GM18502 (cell line): Measurements from ENCODE around the gene GABARAPL2.
"Not testable (repeated sequence)": the region's sequence is repeated elsewhere in the genome, so short reads cannot be mapped to it uniquely, and the experiment has no call there.

Source experiments
- ATAC-seq: cut with Tn5 transposase; IDR thresholded peaks from one replicate; pipeline ENCODE4 v1.9.1; 2021; ENCODE audit warnings: mild to moderate bottlenecking; ENCODE audit not compliant: unreplicated experiment, poor library complexity

The GABARAPL2 gene

DNA sequence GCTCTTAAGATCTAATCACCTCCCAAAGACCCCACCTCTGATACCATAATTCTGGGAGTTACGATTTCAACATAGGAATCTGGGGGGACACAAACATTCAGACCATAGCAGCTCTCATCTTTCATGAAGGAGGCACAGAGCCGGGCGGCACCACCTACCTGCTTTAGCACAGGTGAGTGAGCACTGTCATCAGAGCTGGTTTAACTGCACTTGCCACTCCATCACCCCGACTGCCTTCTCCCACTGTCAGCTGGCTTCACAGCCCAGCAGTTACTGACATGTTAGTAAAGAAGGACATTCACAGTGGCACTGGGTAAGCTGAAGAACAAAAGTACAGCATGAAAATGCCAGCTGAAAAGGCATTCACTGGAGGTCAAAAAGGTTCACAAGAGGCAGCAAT, 22.5 kb downstream of the GABARAPL2 start:
- no peak for ATAC-seq

DNA sequence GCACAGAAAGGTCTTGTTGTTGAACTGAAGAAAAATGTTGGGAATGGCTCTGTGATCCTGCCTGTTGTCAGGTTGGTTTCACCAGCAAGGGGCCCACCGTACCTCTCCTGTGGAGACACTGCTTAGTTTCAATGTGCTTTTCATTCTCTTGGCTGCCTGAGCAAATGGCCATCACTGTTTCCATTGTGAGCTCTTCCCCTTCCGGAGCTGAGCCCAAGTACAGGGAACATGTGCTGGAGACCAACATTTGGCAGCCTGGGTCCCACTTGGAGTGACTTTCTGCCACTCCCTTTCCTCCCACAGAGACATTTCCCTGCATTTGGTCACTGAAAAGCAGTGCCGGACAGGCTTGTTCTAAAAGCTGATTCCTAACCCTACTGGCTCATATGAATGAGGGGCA, 23.1 kb downstream of the GABARAPL2 start:
- no peak for ATAC-seq

DNA sequence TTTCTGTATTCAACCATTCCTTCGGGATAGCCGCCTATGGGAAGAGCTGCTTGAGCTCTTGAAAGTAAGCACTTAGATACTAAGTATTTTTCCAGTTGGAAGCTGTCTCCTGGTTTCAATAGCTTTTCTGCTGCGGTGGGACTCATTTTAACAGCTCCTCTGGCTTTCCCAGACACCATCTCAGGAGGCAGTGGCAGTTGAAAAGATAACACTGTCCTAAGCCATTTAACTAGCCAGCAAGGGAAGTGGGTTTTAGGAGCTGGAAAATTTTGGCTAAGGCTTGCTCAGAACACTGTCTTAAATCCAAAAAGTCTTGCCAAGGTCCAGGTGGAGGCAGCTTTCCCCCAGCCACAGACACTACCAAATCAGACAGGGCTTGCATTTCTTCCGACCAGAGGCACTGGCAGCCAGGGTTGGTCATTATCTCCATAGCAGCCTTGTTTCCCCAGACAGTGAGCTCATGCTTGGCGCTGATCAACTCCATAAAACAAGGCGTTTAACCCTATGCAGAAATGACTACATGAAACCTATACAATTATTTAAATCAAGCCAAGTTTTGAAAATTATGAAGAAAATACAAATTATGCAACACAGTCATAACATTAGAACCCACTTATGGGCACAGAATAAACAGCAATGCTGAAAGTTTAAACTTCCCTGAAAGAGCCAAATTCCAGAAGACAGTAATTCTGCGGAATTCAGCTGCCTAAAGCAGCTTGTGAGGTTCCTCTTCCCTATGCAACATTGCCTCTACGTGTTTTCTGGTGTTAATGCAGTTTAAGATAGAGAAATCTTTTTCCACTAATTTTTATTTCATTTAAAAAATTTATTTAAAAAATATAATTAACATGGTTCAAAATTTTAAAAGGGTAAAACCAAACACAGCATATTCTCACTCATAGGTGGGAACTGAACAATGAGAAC, 25.0 kb downstream of the GABARAPL2 start:
- no peak for ATAC-seq

DNA sequence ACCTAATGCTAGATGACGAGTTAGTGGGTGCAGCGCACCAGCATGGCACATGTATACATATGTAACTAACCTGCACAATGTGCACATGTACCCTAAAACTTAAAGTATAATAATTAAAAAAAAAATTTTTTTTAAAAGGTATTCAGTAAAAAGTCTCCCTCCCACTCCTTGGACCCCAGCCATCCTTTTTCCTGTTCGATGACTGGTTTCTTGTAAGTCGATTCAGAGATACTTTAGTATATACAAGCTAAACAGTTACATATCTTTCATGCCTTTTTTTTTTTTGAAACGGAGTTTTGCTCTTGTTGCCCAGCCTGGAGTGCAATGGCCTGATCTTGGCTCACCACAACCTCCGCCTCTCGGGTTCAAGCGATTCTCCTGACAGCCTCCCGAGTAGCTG, 25.7 kb downstream of the GABARAPL2 start:
- not testable (repeated sequence) for ATAC-seq

DNA sequence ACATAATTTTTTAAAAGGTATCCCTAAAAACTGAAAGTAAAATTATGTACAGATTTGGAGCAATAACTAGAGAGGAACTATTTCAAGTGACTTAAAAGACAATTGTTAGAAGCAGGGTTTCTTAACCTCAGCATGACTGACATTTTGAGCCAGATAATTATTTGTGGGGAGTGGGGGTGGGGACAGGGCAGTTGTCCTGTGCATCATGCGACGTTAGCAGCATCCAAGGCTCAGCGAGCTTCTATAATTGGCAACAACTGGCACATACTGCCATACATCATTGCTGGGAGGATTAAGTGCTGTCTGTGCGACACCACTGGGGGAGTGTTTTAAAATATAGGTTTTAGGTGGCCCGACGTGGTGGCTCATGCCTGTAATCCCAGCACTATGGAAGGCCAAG, 27.1 kb downstream of the GABARAPL2 start:
- ATAC-seq = no peak

DNA sequence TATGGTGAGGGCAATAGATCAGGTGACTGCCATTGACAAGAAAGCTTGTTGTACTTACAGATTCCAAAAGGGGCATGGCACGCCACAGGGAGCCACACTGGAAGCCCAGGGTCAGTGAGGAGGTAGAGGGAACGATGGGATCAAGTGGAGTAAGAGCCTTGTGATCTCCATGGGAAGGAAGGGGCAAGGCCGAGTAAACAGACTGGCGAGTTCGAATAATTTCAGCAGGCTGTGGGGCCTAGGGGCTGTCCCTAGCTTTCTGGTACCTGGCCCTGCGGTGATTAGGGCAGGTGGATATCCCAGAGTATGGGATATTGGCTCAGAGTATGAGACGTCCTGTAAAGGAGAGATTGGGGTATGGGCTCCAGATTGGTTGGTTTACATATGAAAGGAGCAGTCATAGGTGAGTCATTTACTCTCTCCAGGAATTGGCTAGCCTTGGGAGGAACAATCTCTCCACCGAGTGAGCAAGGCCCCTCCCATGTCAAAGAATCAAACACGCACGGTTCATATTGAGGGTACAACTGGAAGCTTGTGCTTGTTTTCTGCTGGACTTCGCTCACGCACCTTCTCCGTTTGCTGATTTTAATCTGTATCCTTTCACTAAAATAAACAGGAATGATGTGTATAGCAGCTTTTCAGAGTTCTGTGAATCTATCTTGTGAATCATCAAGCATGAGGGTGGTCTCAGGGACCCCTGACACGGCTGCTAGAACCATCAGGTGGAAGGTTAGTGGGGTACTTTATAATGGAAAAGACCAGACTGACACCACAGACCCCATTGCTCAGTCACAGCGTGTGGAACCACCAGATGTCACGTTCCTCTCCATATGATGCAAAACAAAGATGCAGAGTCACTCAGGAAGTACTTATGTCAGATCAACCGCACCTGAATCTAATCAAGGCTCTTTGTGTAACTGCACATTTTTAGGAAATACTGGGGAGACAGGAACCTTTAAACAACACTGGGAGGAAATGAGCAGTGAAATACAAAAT, 27.9 kb downstream of the GABARAPL2 start:
- ATAC-seq = no peak

DNA sequence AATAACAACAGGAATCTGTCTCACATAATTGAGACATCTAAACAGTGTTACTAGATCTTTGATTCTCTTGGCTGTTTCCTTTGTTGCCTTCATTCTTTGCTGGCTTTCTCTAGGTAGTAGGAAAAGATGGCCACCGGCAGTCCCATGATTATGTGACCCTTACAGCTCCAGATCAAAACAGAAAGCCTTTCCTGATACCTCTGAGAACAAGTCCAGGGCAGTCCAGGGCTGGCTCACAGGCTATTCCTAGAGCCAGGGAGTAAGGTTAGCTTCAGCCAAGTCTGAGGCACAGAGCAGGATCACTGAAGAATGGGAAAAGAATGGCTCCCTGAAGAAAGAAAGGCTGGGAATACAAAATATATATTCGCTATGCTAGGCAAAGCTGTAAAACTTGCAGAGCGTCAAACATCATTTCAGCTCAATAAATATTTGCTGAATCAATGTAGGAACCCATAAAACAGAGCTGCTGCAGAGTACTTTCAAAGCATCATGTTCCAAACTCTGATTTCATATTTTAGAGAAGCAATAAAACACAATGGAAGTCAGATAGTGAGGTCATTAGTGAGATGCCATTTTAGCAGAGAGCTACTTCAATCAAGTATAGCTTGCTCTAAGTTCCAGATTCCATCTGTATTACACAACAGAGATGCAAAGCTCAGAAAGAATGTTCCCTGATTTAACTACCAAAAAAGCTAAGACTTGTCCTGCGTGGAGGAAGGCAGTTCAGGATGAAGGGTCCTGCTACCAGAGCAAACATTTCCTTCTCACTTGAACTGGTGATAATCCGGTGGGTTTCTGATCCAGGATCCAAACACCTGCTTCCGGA, 33.5 kb downstream of the GABARAPL2 start:
- no peak for ATAC-seq

DNA sequence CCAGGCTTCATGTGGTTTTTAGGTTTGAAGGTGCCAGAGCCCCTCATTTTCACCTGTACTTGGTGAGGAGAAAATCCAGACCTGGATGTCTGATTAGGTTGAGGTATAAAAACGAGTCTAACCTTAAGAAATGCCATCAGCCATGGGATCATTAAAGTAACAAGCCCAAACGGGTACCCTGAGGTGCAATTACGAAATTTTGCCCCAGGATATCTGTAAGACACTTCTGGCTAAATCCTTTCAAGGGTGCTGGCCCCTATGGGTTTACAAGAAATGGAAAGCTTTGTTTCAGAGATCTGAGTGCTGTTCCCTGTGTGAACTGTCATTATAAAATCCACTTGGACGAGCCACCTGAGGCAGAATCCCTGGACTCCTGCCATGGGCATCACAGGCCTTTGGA, 37.1 kb downstream of the GABARAPL2 start:
- no peak for ATAC-seq

DNA sequence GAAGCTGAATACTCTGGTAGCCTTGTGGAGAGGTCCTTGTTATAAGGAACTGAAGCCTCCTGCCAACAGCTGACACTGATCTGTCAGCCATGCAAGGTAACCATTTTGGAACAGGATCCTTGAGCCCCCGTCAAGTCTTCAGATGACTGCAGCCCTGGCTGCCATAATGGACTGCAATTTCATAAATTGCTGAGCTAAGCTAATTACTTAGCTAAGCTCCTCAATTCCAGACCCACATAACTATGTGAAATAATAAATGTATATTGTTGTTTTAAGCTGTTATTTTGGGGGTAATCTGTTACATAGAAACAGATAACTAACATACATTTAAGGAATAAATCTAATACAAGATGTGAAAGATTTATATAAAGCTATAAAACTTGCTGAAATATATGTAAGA, 40.3 kb downstream of the GABARAPL2 start:
- ATAC-seq = no peak

DNA sequence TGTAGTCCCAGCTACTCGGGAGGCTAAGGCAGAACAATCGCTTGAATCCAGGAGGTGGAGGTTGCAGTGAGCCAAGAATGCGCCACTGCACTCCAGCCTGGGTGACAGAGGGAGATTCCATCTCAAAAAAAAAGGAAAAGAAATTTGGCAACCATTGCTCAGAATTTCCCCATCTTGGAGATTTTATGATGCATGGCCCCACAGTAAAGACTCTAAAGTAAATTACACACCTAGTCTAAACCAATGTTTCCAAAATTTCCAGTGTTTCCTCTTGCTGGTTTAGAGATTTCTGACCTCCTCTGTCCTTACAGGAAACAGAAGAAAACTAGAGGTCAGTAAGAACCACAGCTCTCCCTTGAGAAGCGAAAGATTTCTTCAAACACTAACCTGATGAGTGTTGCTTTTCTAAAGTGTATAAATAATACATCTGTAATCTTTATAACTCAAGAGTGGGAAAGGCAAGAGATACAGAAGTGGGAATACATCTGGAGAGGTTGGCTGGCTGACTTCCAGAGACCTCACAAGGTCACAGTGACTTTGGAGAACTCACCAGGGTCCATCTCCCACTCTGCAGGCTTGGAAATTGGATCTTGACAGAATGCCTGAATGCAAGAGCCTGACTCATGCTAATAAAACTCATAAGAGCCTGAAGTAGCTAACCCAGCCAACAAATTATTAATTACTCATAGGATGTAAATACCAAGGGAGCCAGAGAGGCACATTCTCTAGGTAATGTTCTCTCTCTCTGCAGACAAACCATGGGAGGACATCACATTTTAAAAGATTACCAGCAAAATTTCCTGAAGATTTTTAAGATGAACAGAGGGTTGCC, 48.1 kb downstream of the GABARAPL2 start:
- no peak for ATAC-seq

DNA sequence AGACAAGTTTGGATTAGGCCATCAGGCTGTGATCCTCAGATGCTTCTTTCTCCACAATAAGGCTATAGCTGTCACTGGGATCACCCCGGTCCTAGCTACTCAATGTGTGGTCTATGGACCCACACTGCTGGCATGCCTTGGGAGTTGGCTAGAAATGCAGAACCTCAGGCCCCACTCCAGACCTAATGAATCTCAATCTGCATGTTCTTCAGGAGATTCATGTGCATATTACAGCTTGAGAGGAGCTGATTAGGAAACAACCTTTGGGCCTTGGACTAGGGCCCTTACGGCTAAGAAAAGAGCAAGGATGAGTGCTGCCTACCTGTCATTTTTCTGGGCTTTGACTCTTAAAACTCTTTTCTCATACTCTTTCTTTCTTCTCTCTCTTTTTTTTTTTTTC, 49.4 kb downstream of the GABARAPL2 start:
- no peak for ATAC-seq

DNA sequence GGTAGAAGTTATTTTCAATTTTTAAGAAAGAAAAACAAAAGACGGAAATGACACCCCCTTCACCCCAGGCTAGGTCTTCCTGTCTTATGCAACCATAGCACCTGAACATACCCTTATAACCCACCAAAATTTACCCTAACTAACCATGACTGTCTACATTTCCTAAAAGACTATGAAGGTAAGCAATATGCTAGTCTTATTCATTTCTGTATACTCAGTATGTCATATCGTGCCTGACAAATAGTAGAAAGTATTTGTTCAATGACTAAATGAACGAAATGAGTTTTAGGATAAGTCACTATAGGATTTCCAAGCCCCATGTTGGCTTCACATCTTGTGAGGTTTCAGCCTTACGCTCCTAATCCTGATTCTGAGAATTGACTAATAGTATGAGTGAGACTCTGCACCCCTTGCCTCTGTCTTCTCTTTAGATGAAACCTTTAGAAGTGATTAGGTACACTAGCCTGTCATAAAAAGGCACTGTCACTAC, 50.4 kb downstream of the GABARAPL2 start:
- ATAC-seq = no peak

DNA sequence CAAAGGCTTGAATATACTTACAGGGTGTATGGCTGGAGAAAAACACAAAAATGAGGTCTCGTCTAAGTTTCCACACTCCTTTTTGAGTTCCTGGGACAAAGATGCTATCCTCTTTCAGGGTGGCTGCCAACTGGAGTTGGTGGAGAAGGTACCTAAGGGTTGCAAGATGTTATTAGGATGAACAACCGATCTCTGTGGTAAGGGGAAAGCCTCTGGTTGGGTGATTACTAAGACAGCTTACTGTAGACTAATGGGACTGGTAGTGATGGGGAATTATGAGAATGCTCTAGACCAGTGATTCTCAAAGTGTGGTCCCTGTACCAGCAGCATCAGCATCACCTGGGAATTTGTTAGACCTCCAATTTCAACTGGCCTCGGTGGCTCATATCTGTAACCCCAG, 50.9 kb downstream of the GABARAPL2 start:
- ATAC-seq = no peak

DNA sequence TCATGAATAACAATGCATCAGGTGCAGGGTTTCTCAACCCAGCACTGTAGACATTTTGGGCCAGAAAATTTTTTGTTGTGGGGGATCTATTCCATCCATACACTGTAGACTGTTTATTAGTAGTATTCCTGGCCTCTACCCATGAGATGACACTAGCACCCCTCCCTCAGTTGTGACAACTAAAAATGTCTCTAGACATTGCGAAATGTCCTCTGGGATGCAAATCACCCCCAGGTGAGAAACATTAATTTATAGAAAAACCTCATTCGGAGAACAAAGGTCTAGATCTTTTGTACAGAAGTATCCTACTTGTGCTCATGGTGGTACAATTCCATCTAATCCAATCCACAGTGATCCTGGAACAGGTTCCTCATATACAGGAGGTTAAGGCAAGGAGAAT, 52.6 kb downstream of the GABARAPL2 start:
- ATAC-seq = no peak

DNA sequence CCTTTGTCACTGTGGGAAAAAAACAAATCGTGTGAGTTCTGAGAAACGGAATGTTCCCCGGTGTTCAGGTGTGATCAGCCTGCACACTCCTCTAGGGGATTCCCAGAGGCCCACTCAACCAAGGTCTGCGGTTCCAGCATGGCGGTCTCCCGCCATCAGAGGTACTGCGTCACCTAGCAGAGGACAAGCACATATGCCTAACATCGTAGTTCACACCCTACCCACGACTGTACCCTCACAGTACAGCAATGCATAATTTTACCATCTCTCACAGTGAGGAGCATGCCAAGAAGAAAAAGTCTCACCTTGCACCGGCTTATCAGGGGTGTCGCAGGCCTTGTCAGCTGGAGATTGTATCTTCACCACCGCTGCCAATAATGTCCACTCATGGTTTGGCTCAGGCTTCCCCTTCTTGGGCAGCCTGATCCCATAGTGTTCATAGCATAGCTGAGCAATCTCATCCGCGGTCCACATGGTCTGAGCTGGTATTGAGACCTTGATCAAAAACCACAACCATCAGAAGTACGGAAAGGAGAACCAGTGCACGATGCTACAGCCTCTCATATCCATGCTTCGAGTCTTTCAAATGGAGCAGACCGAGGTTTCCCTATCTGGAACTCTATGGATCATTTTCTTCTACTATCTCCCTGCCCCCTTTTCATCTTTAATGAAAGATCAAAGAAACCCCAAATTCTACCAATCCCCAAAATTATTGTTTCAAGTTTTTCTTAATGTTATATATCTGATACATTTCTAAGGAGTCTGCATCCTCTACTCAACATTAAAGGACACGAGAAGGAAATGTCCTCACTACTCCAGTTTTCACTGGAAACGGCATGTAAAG, 54.4 kb downstream of the GABARAPL2 start:
- ATAC-seq = no peak

DNA sequence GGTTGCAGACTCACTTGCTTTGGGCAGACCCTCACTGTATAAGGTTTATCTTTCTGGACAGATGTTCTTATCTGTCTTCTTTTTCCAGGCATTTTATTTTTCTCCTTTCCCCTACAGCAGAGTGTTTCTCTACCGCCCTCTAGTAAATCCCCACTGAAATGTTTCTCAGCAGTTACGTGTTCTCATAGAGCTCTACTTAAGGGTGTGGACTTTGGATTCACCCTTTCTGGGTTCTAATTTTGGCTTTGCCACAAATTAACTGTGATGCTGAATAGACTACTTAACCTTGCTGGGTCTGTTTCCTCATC, 54.9 kb downstream of the GABARAPL2 start:
- ATAC-seq = no peak

DNA sequence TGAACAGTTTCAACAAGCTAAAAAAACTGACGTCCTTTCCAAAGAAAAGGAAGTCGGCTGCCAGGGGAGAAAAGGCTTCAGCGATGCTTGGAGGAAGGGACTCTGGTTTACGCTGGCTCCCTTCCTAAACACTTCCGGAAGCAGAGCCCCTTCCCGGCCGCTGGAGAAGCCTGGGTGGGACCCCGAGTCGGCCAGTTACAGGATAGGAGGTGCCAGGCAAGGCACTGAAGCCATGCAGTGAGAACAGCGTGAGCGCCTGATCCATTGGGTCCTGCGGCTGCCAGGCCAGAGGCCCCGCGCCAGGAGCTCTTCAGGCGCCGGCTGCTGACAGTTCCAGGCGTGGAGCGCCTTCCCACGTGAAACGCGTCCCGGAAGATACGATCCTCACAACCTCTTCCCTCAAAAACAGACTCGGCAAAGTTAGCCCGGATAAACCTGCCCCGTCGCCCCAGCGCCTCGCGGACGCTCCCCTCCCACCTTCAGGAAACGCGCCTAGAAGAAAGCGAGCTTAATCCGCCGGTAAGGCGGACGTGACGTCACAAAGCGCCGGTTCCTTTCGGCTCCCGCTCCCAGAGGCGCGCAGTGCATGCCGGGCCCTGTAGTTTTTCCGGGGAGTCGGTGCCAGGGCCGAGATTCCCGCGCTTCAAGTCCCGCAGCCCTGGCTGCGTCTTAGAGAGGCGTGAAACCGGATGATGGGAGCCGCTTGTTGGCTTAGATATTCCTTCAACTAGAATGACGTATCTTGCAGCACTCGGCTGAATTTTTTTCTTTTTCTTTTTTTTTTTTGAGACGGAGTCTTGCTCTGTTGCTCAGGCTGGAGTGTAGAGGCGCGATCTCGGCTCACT, 56.8 kb downstream of the GABARAPL2 start, which contains the start of gene ADAT1:
TSS of gene ADAT1 (minus strand) at position 521 of the 845 bp plus-strand sequence. CDS start 2,482 bp downstream, outside the sequence.
- peak; percentile 94 for ATAC-seq
